Effector CD8-positive, alpha-beta T cell (primary cell): ENCODE data around the gene GRP.

Experiments used
- DNase-seq: peaks from one replicate; lab custom pipeline; 2025; lab: John Stamatoyannopoulos, UW
- total RNA-seq, 4 experiments: gene quantifications; one replicate each; lab custom pipeline; 2026; lab: John Stamatoyannopoulos, UW

GRP gene
- total RNA-seq = 0 reads per million in 4 experiments

- DNase-seq = no peak
Observed at GRCh38 chr18:59219672-59220163, at the start of gene GRP. Gene GRP, plus strand, starts transcription at chr18:59220158. Its CDS starts 108 bp downstream, at chr18:59220266.

GRCh38 chr18:59172664-59173249 lies 47.2 kb upstream of the GRP start:
- no peak for DNase-seq

- no peak for DNase-seq
Observed at GRCh38 chr18:59177485-59177884, 42.5 kb upstream of the GRP start.

- DNase-seq = no peak
Observed at GRCh38 chr18:59180150-59180845, 39.7 kb upstream of the GRP start.

GRCh38 chr18:59182673-59183072 lies 37.3 kb upstream of the GRP start:
- DNase-seq = no peak

- DNase-seq = no peak
Observed at GRCh38 chr18:59189008-59189407, 30.9 kb upstream of the GRP start.

GRCh38 chr18:59189746-59190145 lies 30.2 kb upstream of the GRP start:
- no peak for DNase-seq

GRCh38 chr18:59196161-59196725 lies 23.7 kb upstream of the GRP start:
- DNase-seq = no peak

- no peak for DNase-seq
Observed at GRCh38 chr18:59197636-59198035, 22.3 kb upstream of the GRP start.

GRCh38 chr18:59198215-59198614 lies 21.7 kb upstream of the GRP start:
- DNase-seq = no peak

- DNase-seq = no peak
Observed at GRCh38 chr18:59200787-59201186, 19.2 kb upstream of the GRP start.

GRCh38 chr18:59202258-59202820 lies 17.6 kb upstream of the GRP start:
- DNase-seq = no peak

- no peak for DNase-seq
Observed at GRCh38 chr18:59207506-59207905, 12.5 kb upstream of the GRP start.

GRCh38 chr18:59208602-59209125 lies 11.3 kb upstream of the GRP start:
- no peak for DNase-seq

- no peak for DNase-seq
Observed at GRCh38 chr18:59210299-59210698, 9.7 kb upstream of the GRP start.

GRCh38 chr18:59211629-59212028 lies 8.3 kb upstream of the GRP start:
- DNase-seq = no peak

- DNase-seq = no peak
Observed at GRCh38 chr18:59218018-59218417, 1.9 kb upstream of the GRP start.

- no peak for DNase-seq
Observed at GRCh38 chr18:59220164-59220783, 316 bp downstream of the GRP start.

- no peak for DNase-seq
Observed at GRCh38 chr18:59220784-59221765, 1.1 kb downstream of the GRP start.

GRCh38 chr18:59222341-59222740 lies 2.4 kb downstream of the GRP start:
- no peak for DNase-seq

- DNase-seq = no peak
Observed at GRCh38 chr18:59228351-59228750, 8.4 kb downstream of the GRP start.
